Activated CD4-positive, alpha-beta memory T cell treated with anti-CD3 and anti-CD28 coated beads for 36 hours (primary cell): ENCODE data around the gene MPST. TPM values are rescaled to one million over a fixed set of nuclear protein-coding genes. Genes with fewer than 3 reads are reported as not detected.
"Not testable (repeated sequence)": the region's sequence is repeated elsewhere in the genome, so short reads cannot be mapped to it uniquely, and the experiment has no call there.

ENCODE experiments used
- CTCF ChIA-PET: fragments of 350-600 bp; sonication (Branson Sonifier 250); formaldehyde crosslinking; loops from one replicate; lab custom pipeline; 2021; ENCODE audit warnings: antibody characterized with exemption, inconsistent platforms; lab: Charles Lee
- POLR2A ChIA-PET: fragments of 350-600 bp; sonication (Branson Sonifier 250); formaldehyde crosslinking; loops from one replicate; lab custom pipeline; 2021; ENCODE audit warnings: antibody characterized with exemption; lab: Charles Lee
- DNase-seq: peaks from one replicate; pipeline ENCODE4 v3.0.0-alpha.2; 2020
- H3K27ac Mint-ChIP-seq: one replicate; pipeline ENCODE4 v1.8.0; 2021; ENCODE audit warnings: mixed read lengths
- H3K27me3 Mint-ChIP-seq: one replicate; pipeline ENCODE4 v1.8.0; 2021; ENCODE audit warnings: mixed read lengths
- H3K36me3 Mint-ChIP-seq: one replicate; pipeline ENCODE4 v1.8.0; 2021; ENCODE audit warnings: mixed read lengths
- H3K4me1 Mint-ChIP-seq: one replicate; pipeline ENCODE4 v1.8.0; 2021; ENCODE audit warnings: low read depth, mixed read lengths
- H3K4me3 Mint-ChIP-seq: one replicate; pipeline ENCODE4 v1.8.0; 2021; ENCODE audit warnings: mild to moderate bottlenecking, mixed read lengths
- H3K9me3 Mint-ChIP-seq: one replicate; pipeline ENCODE4 v1.8.0; 2021; ENCODE audit warnings: mixed read lengths
- intact Hi-C: fragments of 100-400 bp; cut with micrococcal nuclease; formaldehyde crosslinking; loops from one replicate; pipeline ENCODE4 v1.15.1; 2023
- total RNA-seq, 2 experiments: library from RNA; stranded (reverse); gene quantifications; one replicate each; pipeline ENCODE4 v1.2.3, GENCODE V29; 2021

MPST gene
- total RNA-seq, 2 experiments from 2014 or later, result 16.9 to 17.6 TPM

GRCh38 chr22:37068859-37069258, 49.3 kb downstream of the MPST start:
- Mint-ChIP-seq H3K4me3 (no peak overlapping the region), H3K4me1 (no peaks in the 10 kb centered on the region), H3K27ac (no peak overlapping the region), H3K36me3 (peaks cover 18% of the 10 kb centered on the region), H3K27me3 (peaks cover 18% of the 10 kb centered on the region), H3K9me3 (no peaks in the 10 kb centered on the region)
- intact Hi-C loops, result no loop called here
- DNase-seq, result no peak
- CTCF ChIA-PET, result interaction anchor here (0.5 to 1.8 kb wide), 4 partner anchors 8 to 131 kb away, joined by 3 to 5 read pairs (median 3); no protein-coding TSS in a partner anchor
- POLR2A ChIA-PET, result no interaction called here

DNA sequence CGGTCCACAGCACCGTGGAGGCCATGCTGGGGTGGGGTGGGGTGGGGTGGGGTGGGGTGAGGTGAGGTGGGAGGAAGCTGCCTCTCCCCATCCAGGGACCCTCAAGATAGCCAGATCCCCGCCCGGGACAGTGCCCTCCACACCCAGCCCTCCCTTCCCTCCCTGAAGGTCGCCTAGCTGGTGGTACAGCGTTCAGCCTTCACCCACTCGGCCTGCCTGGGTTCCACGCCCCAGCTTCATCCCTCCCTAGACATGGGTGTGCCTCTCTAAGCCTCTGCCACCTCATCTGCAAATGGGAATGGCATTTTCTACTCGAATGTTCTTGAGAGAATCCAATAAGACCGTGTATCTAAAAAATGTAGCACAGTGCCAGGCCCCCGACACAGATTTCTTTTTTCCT, 49.8 kb downstream of the MPST start:
- Mint-ChIP-seq H3K27me3 (peaks cover 18% of the 10 kb centered on the region), H3K27ac (no peak overlapping the region), H3K36me3 (peaks cover 17% of the 10 kb centered on the region), H3K4me1 (no peaks in the 10 kb centered on the region), H3K9me3 (no peaks in the 10 kb centered on the region), H3K4me3 (no peak overlapping the region)
- intact Hi-C loops, result no loop called here
- DNase-seq, result no peak
- CTCF ChIA-PET, result interaction anchor here (0.5 to 1.8 kb wide), 3 partner anchors 91 to 130 kb away, joined by 3 to 5 read pairs (median 3); no protein-coding TSS in a partner anchor
- POLR2A ChIA-PET, result no interaction called here

- no peak for DNase-seq
- H3K9me3 Mint-ChIP-seq, result no peaks in the 10 kb centered on the region
- ChIA-PET POLR2A (interaction anchor here (0.7 kb wide), 1 partner anchor 53 kb away, joined by 3 read pairs; no protein-coding TSS in a partner anchor), CTCF (interaction anchor here (0.5 to 1.8 kb wide), 4 partner anchors 10 to 128 kb away, joined by 3 to 5 read pairs (median 4); no protein-coding TSS in a partner anchor)
- intact Hi-C loops, result no loop called here
- no peaks in the 10 kb centered on the region for H3K4me1 Mint-ChIP-seq
- H3K4me3 Mint-ChIP-seq, result no peak overlapping the region
- peaks cover 13% of the 10 kb centered on the region for H3K36me3 Mint-ChIP-seq
- H3K27ac Mint-ChIP-seq, result no peak overlapping the region
- peaks cover 18% of the 10 kb centered on the region for H3K27me3 Mint-ChIP-seq
These were observed 50.2 kb downstream of the MPST start for GRCh38 chr22:37069719-37070118.

DNA sequence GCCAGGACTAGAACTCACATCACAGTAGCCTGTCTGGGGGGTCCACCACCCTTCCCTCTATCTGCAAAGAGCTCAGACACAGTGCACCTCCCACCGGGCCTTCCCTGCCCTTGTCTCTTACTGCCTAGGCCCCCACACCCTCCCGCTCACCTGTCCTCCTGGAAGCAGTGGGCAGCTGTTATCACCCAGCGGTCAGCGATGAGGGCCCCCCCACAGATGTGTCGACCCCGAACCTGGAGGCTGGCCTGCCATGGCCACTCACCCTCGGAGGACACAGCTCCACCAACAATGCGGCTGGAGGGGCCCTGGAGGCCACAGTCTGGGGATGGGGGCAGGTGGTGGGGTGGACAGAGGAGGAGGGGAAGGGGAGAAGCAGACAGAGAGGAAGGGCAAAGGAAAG, 50.8 kb downstream of the MPST start:
- H3K36me3 Mint-ChIP-seq, result peaks cover 16% of the 10 kb centered on the region
- peaks cover 20% of the 10 kb centered on the region for H3K27me3 Mint-ChIP-seq
- ChIA-PET POLR2A (interaction anchor here (0.7 to 1.1 kb wide), 2 partner anchors 10 to 52 kb away, joined by 3 read pairs; no protein-coding TSS in a partner anchor), CTCF (interaction anchor here (0.5 to 1.8 kb wide), 3 partner anchors 9 to 127 kb away, joined by 3 to 5 read pairs (median 4); no protein-coding TSS in a partner anchor)
- intact Hi-C loops, result no loop called here
- no peaks in the 10 kb centered on the region for H3K4me1 Mint-ChIP-seq
- H3K9me3 Mint-ChIP-seq, result no peaks in the 10 kb centered on the region
- DNase-seq, result no peak
- H3K27ac Mint-ChIP-seq, result no peak overlapping the region
- no peak overlapping the region for H3K4me3 Mint-ChIP-seq

DNA sequence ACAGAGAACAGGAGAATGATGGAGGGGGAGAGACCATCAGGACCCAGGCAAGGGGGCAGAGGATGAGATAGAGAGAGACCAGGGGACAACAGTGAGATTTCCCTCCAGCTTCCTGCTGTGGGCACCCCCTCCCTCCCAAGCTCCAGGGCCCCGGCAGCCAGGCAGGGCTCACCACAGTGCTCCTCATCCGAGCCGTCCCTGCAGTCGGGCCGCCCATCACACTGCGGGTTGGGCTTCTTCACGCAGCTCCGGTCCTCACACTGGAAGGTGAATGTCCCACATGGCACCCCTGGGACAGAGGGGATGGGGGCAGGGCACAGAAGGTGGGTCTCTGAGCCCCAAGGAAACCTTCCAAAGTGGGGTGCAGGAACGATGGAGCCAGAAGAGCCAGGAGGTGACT, 51.2 kb downstream of the MPST start:
- Mint-ChIP-seq H3K27me3 (peaks cover 20% of the 10 kb centered on the region), H3K4me3 (no peak overlapping the region), H3K36me3 (peaks cover 16% of the 10 kb centered on the region), H3K9me3 (no peaks in the 10 kb centered on the region), H3K27ac (no peak overlapping the region), H3K4me1 (no peaks in the 10 kb centered on the region)
- ChIA-PET POLR2A (interaction anchor here (1.1 kb wide), 1 partner anchor 9 kb away, joined by 3 read pairs; no protein-coding TSS in a partner anchor), CTCF (interaction anchor here (1.0 to 1.6 kb wide), 3 partner anchors 9 to 129 kb away, joined by 3 to 4 read pairs (median 3); no protein-coding TSS in a partner anchor)
- intact Hi-C loops, result no loop called here
- no peak for DNase-seq

DNA sequence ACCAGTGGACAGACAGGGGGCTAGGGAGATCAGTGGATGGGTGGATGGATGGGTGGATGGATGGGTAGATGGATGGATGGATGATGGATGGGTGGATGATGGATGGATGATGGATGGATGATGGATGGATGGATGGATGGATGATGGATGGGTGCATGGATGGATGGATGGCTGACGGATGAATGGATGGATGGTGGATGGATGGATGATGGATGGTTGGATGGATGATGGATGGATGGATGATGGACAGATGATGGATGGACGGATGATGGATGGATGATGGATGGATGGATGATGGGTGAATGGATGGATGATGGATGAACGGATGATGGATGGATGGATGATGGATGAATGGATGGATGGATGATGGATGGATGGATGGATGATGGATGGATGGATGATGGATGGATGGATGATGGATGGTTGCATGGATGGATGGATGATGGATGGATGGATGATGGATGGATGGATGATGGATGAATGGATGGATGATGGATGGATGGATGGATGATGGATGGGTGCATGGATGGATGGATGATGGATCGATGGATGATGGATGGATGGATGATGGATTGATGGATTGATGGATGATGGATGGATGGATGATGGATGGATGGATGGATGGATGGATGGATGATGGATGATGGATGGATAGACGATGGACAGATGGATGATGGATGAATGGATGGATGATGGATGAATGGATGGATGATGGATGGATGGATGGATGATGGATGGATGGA, 52.5 kb downstream of the MPST start:
- H3K27me3 Mint-ChIP-seq, result peaks cover 23% of the 10 kb centered on the region
- CTCF ChIA-PET, result interaction anchor here (1.0 to 1.2 kb wide), 2 partner anchors 27 to 127 kb away, joined by 3 read pairs; no protein-coding TSS in a partner anchor
- POLR2A ChIA-PET, DNase-seq, H3K4me1 Mint-ChIP-seq, H3K4me3 Mint-ChIP-seq, H3K27ac Mint-ChIP-seq, H3K9me3 Mint-ChIP-seq, intact Hi-C loops: not testable (repeated sequence)
- peaks cover 13% of the 10 kb centered on the region for H3K36me3 Mint-ChIP-seq

DNA sequence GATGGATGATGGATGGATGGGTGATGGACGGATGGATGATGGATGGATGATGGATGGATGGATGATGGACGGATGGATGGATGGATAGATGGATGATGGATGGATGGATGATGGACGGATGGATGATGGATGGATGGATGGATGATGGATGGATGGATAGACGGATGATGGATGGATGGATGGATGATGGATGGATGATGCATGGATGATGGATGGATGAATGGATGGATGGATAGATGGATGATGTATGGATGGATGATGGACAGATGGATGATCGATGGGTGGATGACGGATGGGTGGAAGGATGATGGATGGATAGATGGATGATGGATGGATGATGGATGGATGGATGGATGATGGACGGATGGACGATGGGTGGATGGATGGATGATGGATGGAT, 53.1 kb downstream of the MPST start:
- ChIA-PET POLR2A (no interaction called here), CTCF (no interaction called here)
- Mint-ChIP-seq H3K27me3 (peaks cover 23% of the 10 kb centered on the region), H3K36me3 (peaks cover 13% of the 10 kb centered on the region), H3K27ac (no peak overlapping the region), H3K4me3 (no peak overlapping the region), H3K9me3 (no peaks in the 10 kb centered on the region), H3K4me1 (no peaks in the 10 kb centered on the region)
- DNase-seq, result no peak
- intact Hi-C loops, result no loop called here

- H3K4me1 Mint-ChIP-seq, result peaks cover 18% of the 10 kb centered on the region
- no peak for DNase-seq
- H3K27me3 Mint-ChIP-seq, result peaks cover 11% of the 10 kb centered on the region
- intact Hi-C loops, result no loop called here
- H3K4me3 Mint-ChIP-seq, result no peak overlapping the region
- peaks cover 10% of the 10 kb centered on the region for H3K36me3 Mint-ChIP-seq
- H3K9me3 Mint-ChIP-seq, result no peaks in the 10 kb centered on the region
- POLR2A ChIA-PET, result no interaction called here
- no peak overlapping the region for H3K27ac Mint-ChIP-seq
- CTCF ChIA-PET, result interaction anchor here (1.0 to 1.7 kb wide), 2 partner anchors 26 to 29 kb away, joined by 3 to 4 read pairs; no protein-coding TSS in a partner anchor
These were observed 55.0 kb downstream of the MPST start for GRCh38 chr22:37074537-37074936.

- Mint-ChIP-seq H3K4me1 (peaks cover 23% of the 10 kb centered on the region), H3K9me3 (no peaks in the 10 kb centered on the region), H3K27me3 (peaks cover 6% of the 10 kb centered on the region), H3K4me3 (no peak overlapping the region), H3K27ac (no peak overlapping the region), H3K36me3 (peaks cover 9% of the 10 kb centered on the region)
- DNase-seq, result no peak
- ChIA-PET CTCF (interaction anchor here (1.7 kb wide), 1 partner anchor 29 kb away, joined by 4 read pairs; no protein-coding TSS in a partner anchor), POLR2A (no interaction called here)
- intact Hi-C loops, result no loop called here
These were observed 55.5 kb downstream of the MPST start for GRCh38 chr22:37075046-37075445.

DNA sequence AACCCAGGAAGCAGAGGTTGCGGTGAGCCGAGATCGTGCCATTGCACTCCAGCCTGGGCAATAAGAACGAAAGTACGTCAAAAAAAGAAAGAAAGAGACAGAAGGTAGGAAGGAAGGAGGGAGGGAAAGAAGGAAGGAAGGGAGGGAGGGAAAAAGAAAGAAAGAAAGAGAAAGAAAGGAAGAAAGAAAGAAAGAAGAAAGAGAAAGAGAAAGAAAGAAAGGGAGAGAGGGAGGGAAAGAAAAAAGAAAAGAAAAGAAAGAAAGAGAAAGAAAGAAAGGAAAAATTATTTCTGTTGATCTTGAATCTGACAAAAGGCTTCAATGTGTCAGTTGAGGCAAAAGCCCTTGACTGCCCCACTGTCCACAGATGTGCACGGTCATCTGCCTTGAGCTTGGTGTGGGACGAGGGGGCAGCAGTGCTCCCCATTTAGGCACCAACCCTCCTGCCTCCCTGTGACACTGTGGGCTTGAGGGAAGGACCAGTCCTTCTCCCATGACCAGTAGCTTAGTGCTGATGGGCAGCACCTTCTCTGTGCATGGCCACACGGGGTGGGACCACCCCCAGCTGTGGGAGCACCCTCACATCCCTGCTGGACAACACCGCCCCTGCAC, 56.4 kb downstream of the MPST start:
- intact Hi-C loops, result no loop called here
- POLR2A ChIA-PET, result no interaction called here
- H3K27me3 Mint-ChIP-seq, result peaks cover 4% of the 10 kb centered on the region
- no peak for DNase-seq
- CTCF ChIA-PET, result interaction anchor here (1.0 to 2.1 kb wide), 8 partner anchors 30 to 185 kb away, joined by 4 to 26 read pairs (median 6); partner anchors contain the start of gene IL2RB
- no peaks in the 10 kb centered on the region for H3K9me3 Mint-ChIP-seq
- no peak overlapping the region for H3K27ac Mint-ChIP-seq
- H3K4me1 Mint-ChIP-seq, result peaks cover 32% of the 10 kb centered on the region
- peaks cover 6% of the 10 kb centered on the region for H3K36me3 Mint-ChIP-seq
- H3K4me3 Mint-ChIP-seq, result no peak overlapping the region

- peak; percentile 91 for DNase-seq
- H3K27ac Mint-ChIP-seq, result peak overlapping the region; percentile 91
- intact Hi-C loops, result loop anchor here (2.0 kb wide), 1 partner anchor 17 kb away; no protein-coding TSS in a partner anchor
- POLR2A ChIA-PET, result interaction anchor here (0.7 to 2.7 kb wide), 5 partner anchors 45 to 151 kb away, joined by 3 to 33 read pairs (median 4); partner anchors contain the start of gene IL2RB
- H3K36me3 Mint-ChIP-seq, result peaks cover 9% of the 10 kb centered on the region
- CTCF ChIA-PET, result interaction anchor here (0.7 to 5.2 kb wide), 17 partner anchors 18 to 296 kb away, joined by 3 to 91 read pairs (median 4); partner anchors contain the start of gene IL2RB
- peaks cover 4% of the 10 kb centered on the region for H3K27me3 Mint-ChIP-seq
- no peaks in the 10 kb centered on the region for H3K9me3 Mint-ChIP-seq
- peaks cover 52% of the 10 kb centered on the region for H3K4me1 Mint-ChIP-seq
- H3K4me3 Mint-ChIP-seq, result peak overlapping the region; percentile 49
These were observed 58.4 kb downstream of the MPST start for GRCh38 chr22:37077802-37078448.
